ENCODE measurements around the gene MLF1.
"Not testable (repeated sequence)": the region's sequence is repeated elsewhere in the genome, so short reads cannot be mapped to it uniquely, and the experiment has no call there.

Gene MLF1

DNA sequence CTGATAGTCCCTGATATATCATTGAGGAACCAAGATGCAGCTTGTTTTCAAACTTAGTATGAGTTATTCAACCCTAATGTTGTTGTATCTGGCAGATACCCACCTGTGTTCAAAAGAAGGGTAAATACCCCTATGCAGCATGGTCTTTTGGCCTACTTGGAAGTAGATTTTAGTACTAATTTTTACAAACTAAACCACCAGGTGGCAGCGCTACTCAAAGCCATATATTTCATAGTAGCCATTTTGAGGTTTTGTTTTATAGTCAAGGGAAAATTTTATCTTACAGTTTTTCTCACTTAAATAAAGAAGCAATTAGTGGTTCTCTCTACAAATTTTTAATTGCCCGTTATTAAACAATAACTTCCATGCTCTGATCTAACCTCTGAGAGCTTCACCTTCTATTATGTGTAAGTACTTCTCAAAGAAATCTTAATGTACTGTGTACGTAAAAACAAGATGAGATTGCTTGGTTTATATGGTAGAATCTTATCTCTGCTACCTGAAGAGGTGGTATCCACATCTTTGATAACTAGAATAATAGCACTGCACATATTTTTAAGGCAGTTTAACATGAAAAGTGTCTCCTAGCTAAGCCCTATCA, 31.5 kb upstream of the MLF1 start:
- H3K4me3 ChIP-seq (ENCODE audit: low read depth, low read length), result no peak overlapping the region
- peak; percentile 38 for DNase-seq (ENCODE audit: low read depth)
- peak; percentile 42 for TF ChIP-seq CTCF (IDR thresholded peaks at IDR 0.05; ENCODE audit: control insufficient read depth, extremely low read depth, insufficient read depth)

GRCh38 chr3:158540066-158540465, 30.9 kb upstream of the MLF1 start:
- no peak for TF ChIP-seq CTCF (IDR thresholded peaks at IDR 0.05; ENCODE audit: control insufficient read depth, extremely low read depth, insufficient read depth)
- no peak for DNase-seq (ENCODE audit: low read depth)
- H3K4me3 ChIP-seq (ENCODE audit: low read depth, low read length), result no peak overlapping the region

DNA sequence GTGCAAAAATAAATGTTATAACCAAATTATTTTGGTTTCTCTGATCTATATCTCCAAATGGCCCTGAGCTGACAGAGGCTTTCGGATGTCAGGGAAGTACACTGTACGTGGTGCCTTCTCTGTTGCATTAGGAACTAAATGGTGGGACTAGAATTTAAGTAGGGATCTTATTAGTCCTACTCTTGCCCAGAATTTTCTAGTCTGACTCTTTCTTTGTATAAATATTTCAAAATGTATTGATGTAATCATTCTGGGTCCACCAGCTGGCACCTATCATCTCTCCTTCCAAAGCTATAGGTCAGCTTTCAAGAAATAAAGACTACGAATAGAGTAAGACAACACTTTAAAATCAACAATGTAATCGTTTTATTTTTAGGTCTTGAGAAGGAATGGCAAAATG, 22.3 kb upstream of the MLF1 start:
- TF ChIP-seq CTCF (IDR thresholded peaks at IDR 0.05; ENCODE audit: control insufficient read depth, extremely low read depth, insufficient read depth), result no peak
- no peak for DNase-seq (ENCODE audit: low read depth)
- no peak overlapping the region for H3K4me3 ChIP-seq (ENCODE audit: low read depth, low read length)

DNA sequence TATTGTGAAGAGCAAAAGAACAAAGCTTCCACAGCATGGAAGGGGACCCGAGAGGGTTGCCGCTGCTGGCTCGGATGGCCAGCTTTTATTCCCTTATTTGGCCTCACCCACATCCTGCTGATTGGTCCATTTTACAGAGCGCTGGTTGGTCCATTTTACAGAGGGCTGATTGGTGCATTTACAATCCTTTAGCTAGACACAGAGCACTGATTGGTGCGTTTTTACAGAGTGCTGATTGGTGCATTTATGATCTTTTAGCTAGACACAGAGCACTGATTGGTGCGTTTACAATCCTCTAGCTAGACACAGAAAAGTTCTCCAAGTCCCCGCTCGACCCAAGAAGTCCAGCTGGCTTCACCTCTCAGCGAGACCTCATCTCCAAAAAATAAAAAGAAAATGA, 21.1 kb upstream of the MLF1 start:
- H3K4me3 ChIP-seq (ENCODE audit: low read depth, low read length); DNase-seq (ENCODE audit: low read depth): not testable (repeated sequence)

DNA sequence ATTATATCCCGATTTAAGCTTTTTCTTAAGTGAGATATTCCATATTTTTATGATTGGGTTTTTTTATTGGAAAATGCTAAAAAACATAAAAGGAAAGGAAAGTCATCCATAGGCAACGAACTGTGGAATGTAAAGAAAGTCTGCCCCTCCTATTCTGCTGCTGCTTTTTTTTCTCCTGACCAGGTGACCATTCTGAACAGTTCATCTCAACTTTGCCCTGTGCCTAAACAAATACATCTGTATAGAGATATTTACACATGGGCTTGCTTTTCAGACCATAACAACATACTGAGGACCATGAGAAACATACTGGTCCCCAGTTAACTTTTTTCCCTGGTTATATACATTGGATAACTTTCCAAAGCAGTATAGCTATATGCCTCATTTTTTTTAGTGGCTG, 18.9 kb upstream of the MLF1 start:
- no peak for TF ChIP-seq CTCF (IDR thresholded peaks at IDR 0.05; ENCODE audit: control insufficient read depth, extremely low read depth, insufficient read depth)
- DNase-seq (ENCODE audit: low read depth), result no peak
- no peak overlapping the region for H3K4me3 ChIP-seq (ENCODE audit: low read depth, low read length)

GRCh38 chr3:158559504-158559903, 11.5 kb upstream of the MLF1 start:
- DNase-seq (ENCODE audit: low read depth), result no peak
- TF ChIP-seq CTCF (IDR thresholded peaks at IDR 0.05; ENCODE audit: control insufficient read depth, extremely low read depth, insufficient read depth), result no peak

DNA sequence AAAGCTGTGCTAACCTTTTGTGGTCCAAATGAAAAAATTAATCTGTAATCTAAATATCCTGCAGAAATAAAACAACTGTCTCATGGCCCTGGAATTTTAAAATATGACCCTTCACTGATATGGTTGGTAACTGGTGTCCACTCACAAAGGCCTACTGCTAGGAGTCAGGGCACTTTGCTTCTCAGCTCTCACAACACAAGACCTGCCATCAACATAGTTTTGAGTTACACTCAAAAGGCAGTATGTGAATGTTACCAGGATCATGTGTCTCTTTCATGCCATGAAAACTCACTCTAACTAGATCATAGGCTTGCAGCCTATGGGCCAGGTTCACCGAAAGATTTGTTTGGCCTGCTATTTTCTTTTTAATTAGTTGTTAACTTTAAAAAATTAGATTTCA, 10.0 kb upstream of the MLF1 start:
- DNase-seq (ENCODE audit: low read depth), result no peak

More at GRCh38 chr3:158559504-158559903, 11.5 kb upstream of the MLF1 start:
- H3K4me3 ChIP-seq (ENCODE audit: low read depth, low read length), result no peak overlapping the region

More for the DNA sequence above, 10.0 kb upstream of the MLF1 start:
- no peak overlapping the region for H3K4me3 ChIP-seq (ENCODE audit: low read depth, low read length)
- TF ChIP-seq CTCF (IDR thresholded peaks at IDR 0.05; ENCODE audit: control insufficient read depth, extremely low read depth, insufficient read depth), result no peak

All from LNCaP clone FGC (cell line).